ENCODE results near the gene ACAP1. TPM values are rescaled to one million over a fixed set of nuclear protein-coding genes. Genes with fewer than 3 reads are reported as not detected.

ACAP1 gene
- total RNA-seq, 1 donor from 2014 or later = 2.1 TPM

GRCh38 chr17:7294614-7295153 lies 41.6 kb upstream of the ACAP1 start, which contains the start of gene YBX2:
TSS of gene YBX2 (minus strand) at chr17:7294639. CDS start at chr17:7294500, 139 bp downstream.
- H3K27me3 ChIP-seq (ENCODE audit: control insufficient read depth in 3 of 3, insufficient read depth in 3 of 3, low read length in 3 of 3) = peaks cover 0 to 7% (median 6%) of the 10 kb centered on the region in 3 donors
- H3K4me1 ChIP-seq (ENCODE audit: control insufficient read depth in 3 of 3, insufficient read depth in 3 of 3, low read length in 3 of 3) = peaks cover 53 to 63% (median 61%) of the 10 kb centered on the region in 3 donors
- no peaks in the 10 kb centered on the region for H3K36me3 ChIP-seq (ENCODE audit: control insufficient read depth in 3 of 3, insufficient read depth in 3 of 3, low read length in 3 of 3)
- no peaks in the 10 kb centered on the region for H3K9me3 ChIP-seq (ENCODE audit: control insufficient read depth in 3 of 3, low read length in 3 of 3)
- H3K9ac ChIP-seq (ENCODE audit: low read depth in 1 of 3, low read length in 3 of 3) = peak within 1 kb of the TSS in 2 of 3 donors; percentile 51 to 72
- H3K27ac ChIP-seq (ENCODE audit: low read depth, low read length) = no peak within 1 kb of the TSS
- H3K4me3 ChIP-seq (ENCODE audit: low read length in 3 of 3) = peak within 1 kb of the TSS in 2 of 3 donors; percentile 60 to 61

- peak overlapping the region; percentile 65 to 86 (median 76) for H3K9ac ChIP-seq (ENCODE audit: low read depth in 1 of 3, low read length in 3 of 3)
- peak overlapping the region; percentile 88 for H3K27ac ChIP-seq (ENCODE audit: low read depth, low read length)
- H3K9me3 ChIP-seq (ENCODE audit: control insufficient read depth in 3 of 3, low read length in 3 of 3) = no peaks in the 10 kb centered on the region
- H3K36me3 ChIP-seq (ENCODE audit: control insufficient read depth in 3 of 3, insufficient read depth in 3 of 3, low read length in 3 of 3) = no peaks in the 10 kb centered on the region
- H3K27me3 ChIP-seq (ENCODE audit: control insufficient read depth in 3 of 3, insufficient read depth in 3 of 3, low read length in 3 of 3) = peaks cover 0 to 7% (median 6%) of the 10 kb centered on the region in 3 donors
- peak overlapping the region; percentile 60 to 61 (median 60) for H3K4me3 ChIP-seq (ENCODE audit: low read length in 3 of 3)
- peaks cover 51 to 55% (median 55%) of the 10 kb centered on the region in 3 donors for H3K4me1 ChIP-seq (ENCODE audit: control insufficient read depth in 3 of 3, insufficient read depth in 3 of 3, low read length in 3 of 3)
Measured at GRCh38 chr17:7295230-7296180, 40.8 kb upstream of the ACAP1 start.

- peak overlapping the region; percentile 65 to 86 (median 82) for H3K9ac ChIP-seq (ENCODE audit: low read depth in 1 of 3, low read length in 3 of 3)
- H3K9me3 ChIP-seq (ENCODE audit: control insufficient read depth in 3 of 3, low read length in 3 of 3) = no peaks in the 10 kb centered on the region
- peak overlapping the region; percentile 88 for H3K27ac ChIP-seq (ENCODE audit: low read depth, low read length)
- H3K4me1 ChIP-seq (ENCODE audit: control insufficient read depth in 3 of 3, insufficient read depth in 3 of 3, low read length in 3 of 3) = peaks cover 45 to 47% (median 46%) of the 10 kb centered on the region in 3 donors
- H3K4me3 ChIP-seq (ENCODE audit: low read length in 3 of 3) = peak overlapping the region; percentile 48 to 61 (median 60)
- no peaks in the 10 kb centered on the region for H3K36me3 ChIP-seq (ENCODE audit: control insufficient read depth in 3 of 3, insufficient read depth in 3 of 3, low read length in 3 of 3)
- peaks cover 0 to 7% (median 6%) of the 10 kb centered on the region in 3 donors for H3K27me3 ChIP-seq (ENCODE audit: control insufficient read depth in 3 of 3, insufficient read depth in 3 of 3, low read length in 3 of 3)
Measured at GRCh38 chr17:7296189-7296861, 40.0 kb upstream of the ACAP1 start.

GRCh38 chr17:7304179-7304578 lies 32.1 kb upstream of the ACAP1 start:
- Histone ChIP-seq H3K27me3 (ENCODE audit: control insufficient read depth in 3 of 3, insufficient read depth in 3 of 3, low read length in 3 of 3) (no peaks in the 10 kb centered on the region), H3K27ac (ENCODE audit: low read depth, low read length) (no peak overlapping the region), H3K4me3 (ENCODE audit: low read length in 3 of 3) (no peak overlapping the region), H3K36me3 (ENCODE audit: control insufficient read depth in 3 of 3, insufficient read depth in 3 of 3, low read length in 3 of 3) (no peaks in the 10 kb centered on the region), H3K9ac (ENCODE audit: low read depth in 1 of 3, low read length in 3 of 3) (no peak overlapping the region), H3K4me1 (ENCODE audit: control insufficient read depth in 3 of 3, insufficient read depth in 3 of 3, low read length in 3 of 3) (peaks cover 5 to 12% (median 7%) of the 10 kb centered on the region in 3 donors), H3K9me3 (ENCODE audit: control insufficient read depth in 3 of 3, low read length in 3 of 3) (no peaks in the 10 kb centered on the region)

GRCh38 chr17:7306911-7307685 lies 29.2 kb upstream of the ACAP1 start, which contains the start of gene EIF5A:
TSS of gene EIF5A (plus strand) at chr17:7307628. CDS start at chr17:7309636, 2,008 bp downstream.
- Histone ChIP-seq H3K4me3 (ENCODE audit: low read length in 3 of 3) (peak within 1 kb of the TSS; percentile 76 to 93 (median 88)), H3K4me1 (ENCODE audit: control insufficient read depth in 3 of 3, insufficient read depth in 3 of 3, low read length in 3 of 3) (peaks cover 27 to 36% (median 34%) of the 10 kb centered on the region in 3 donors), H3K9ac (ENCODE audit: low read depth in 1 of 3, low read length in 3 of 3) (peak within 1 kb of the TSS; percentile 87 to 97 (median 93)), H3K36me3 (ENCODE audit: control insufficient read depth in 3 of 3, insufficient read depth in 3 of 3, low read length in 3 of 3) (peaks cover 23 to 25% (median 23%) of the 10 kb centered on the region in 3 donors), H3K27me3 (ENCODE audit: control insufficient read depth in 3 of 3, insufficient read depth in 3 of 3, low read length in 3 of 3) (no peaks in the 10 kb centered on the region), H3K27ac (ENCODE audit: low read depth, low read length) (peak within 1 kb of the TSS; percentile 98), H3K9me3 (ENCODE audit: control insufficient read depth in 3 of 3, low read length in 3 of 3) (no peaks in the 10 kb centered on the region)

- H3K4me1 ChIP-seq (ENCODE audit: control insufficient read depth in 3 of 3, insufficient read depth in 3 of 3, low read length in 3 of 3) = peaks cover 33 to 43% (median 42%) of the 10 kb centered on the region in 3 donors
- no peaks in the 10 kb centered on the region for H3K9me3 ChIP-seq (ENCODE audit: control insufficient read depth in 3 of 3, low read length in 3 of 3)
Measured at GRCh38 chr17:7307686-7308624, 28.4 kb upstream of the ACAP1 start.

GRCh38 chr17:7308625-7309433 lies 27.5 kb upstream of the ACAP1 start:
- Histone ChIP-seq H3K9ac (ENCODE audit: low read depth in 1 of 3, low read length in 3 of 3) (peak overlapping the region; percentile 87 to 97 (median 90)), H3K9me3 (ENCODE audit: control insufficient read depth in 3 of 3, low read length in 3 of 3) (no peaks in the 10 kb centered on the region), H3K27ac (ENCODE audit: low read depth, low read length) (peak overlapping the region; percentile 98), H3K4me3 (ENCODE audit: low read length in 3 of 3) (peak overlapping the region; percentile 76 to 93 (median 88)), H3K36me3 (ENCODE audit: control insufficient read depth in 3 of 3, insufficient read depth in 3 of 3, low read length in 3 of 3) (peaks cover 39 to 42% (median 39%) of the 10 kb centered on the region in 3 donors), H3K27me3 (ENCODE audit: control insufficient read depth in 3 of 3, insufficient read depth in 3 of 3, low read length in 3 of 3) (no peaks in the 10 kb centered on the region), H3K4me1 (ENCODE audit: control insufficient read depth in 3 of 3, insufficient read depth in 3 of 3, low read length in 3 of 3) (peaks cover 42 to 52% (median 50%) of the 10 kb centered on the region in 3 donors)

More at GRCh38 chr17:7307686-7308624, 28.4 kb upstream of the ACAP1 start:
- H3K36me3 ChIP-seq (ENCODE audit: control insufficient read depth in 3 of 3, insufficient read depth in 3 of 3, low read length in 3 of 3) = peaks cover 30 to 33% (median 30%) of the 10 kb centered on the region in 3 donors
- H3K27me3 ChIP-seq (ENCODE audit: control insufficient read depth in 3 of 3, insufficient read depth in 3 of 3, low read length in 3 of 3) = no peaks in the 10 kb centered on the region
- peak overlapping the region; percentile 98 for H3K27ac ChIP-seq (ENCODE audit: low read depth, low read length)
- H3K4me3 ChIP-seq (ENCODE audit: low read length in 3 of 3) = peak overlapping the region; percentile 76 to 93 (median 88)
- H3K9ac ChIP-seq (ENCODE audit: low read depth in 1 of 3, low read length in 3 of 3) = peak overlapping the region; percentile 87 to 97 (median 90)

- H3K9ac ChIP-seq (ENCODE audit: low read depth in 1 of 3, low read length in 3 of 3) = peak overlapping the region in 2 of 3 donors; percentile 90 to 97
- H3K27me3 ChIP-seq (ENCODE audit: control insufficient read depth in 3 of 3, insufficient read depth in 3 of 3, low read length in 3 of 3) = no peaks in the 10 kb centered on the region
- H3K36me3 ChIP-seq (ENCODE audit: control insufficient read depth in 3 of 3, insufficient read depth in 3 of 3, low read length in 3 of 3) = peaks cover 43 to 47% (median 44%) of the 10 kb centered on the region in 3 donors
- peaks cover 50 to 60% (median 58%) of the 10 kb centered on the region in 3 donors for H3K4me1 ChIP-seq (ENCODE audit: control insufficient read depth in 3 of 3, insufficient read depth in 3 of 3, low read length in 3 of 3)
- no peaks in the 10 kb centered on the region for H3K9me3 ChIP-seq (ENCODE audit: control insufficient read depth in 3 of 3, low read length in 3 of 3)
- peak overlapping the region; percentile 76 to 93 (median 88) for H3K4me3 ChIP-seq (ENCODE audit: low read length in 3 of 3)
- peak overlapping the region; percentile 98 for H3K27ac ChIP-seq (ENCODE audit: low read depth, low read length)
Measured at GRCh38 chr17:7309628-7310027, 26.7 kb upstream of the ACAP1 start.

Data from skeletal muscle tissue (tissue), 4 donors.